IMR-90 (cell line): ENCODE measurements around the gene BRAT1. TPM values are rescaled to one million over a fixed set of nuclear protein-coding genes. Genes with fewer than 3 reads are reported as not detected.

ENCODE experiments used
- ATAC-seq: fragments of 200-7000 bp; cut with Tn5 transposase; 2 replicates; pipeline ENCODE4 v1.9.1; 2020; ENCODE audit warnings: low read depth, mild to moderate bottlenecking, moderate library complexity
- BruUV-seq: library from RNA; stranded (reverse); fragments of 400-500 nt; replicated peaks from 2 replicates; lab custom pipeline; 2021; lab: Mats Ljungman, UMichigan
- CTCF ChIA-PET: fragments of 300-600 bp; formaldehyde crosslinking; extraction: SDS; loops from one replicate; lab custom pipeline; 2021; ENCODE audit warnings: antibody characterized with exemption; lab: Yijun Ruan, JAX
- POLR2A ChIA-PET: fragments of 300-600 bp; sonication (Branson Sonifier 250); formaldehyde crosslinking; loops from one replicate; lab custom pipeline; 2022; ENCODE audit warnings: antibody characterized with exemption; ENCODE audit not compliant: unreplicated experiment; lab: Charles Lee
- DNase-seq: peaks from one replicate; pipeline ENCODE4 v3.0.0; 2013
- H2AFZ ChIP-seq: replicated peaks from 2 replicates; pipeline ENCODE3; 2013; ENCODE audit warnings: low read length, mild to moderate bottlenecking; ENCODE audit not compliant: poor library complexity
- H2AK5ac ChIP-seq: 2 replicates; pipeline ENCODE4 v1.6.1; 2013; ENCODE audit warnings: low read depth, low read length, inconsistent platforms
- H2AK9ac ChIP-seq: replicated peaks from 2 replicates; pipeline ENCODE3; 2013; ENCODE audit warnings: mild to moderate bottlenecking, low read depth, low read length, moderate library complexity; ENCODE audit not compliant: poor library complexity
- H2BK120ac ChIP-seq: 2 replicates; pipeline ENCODE4 v1.6.1; 2013; ENCODE audit warnings: low read depth, low read length, inconsistent platforms
- H2BK15ac ChIP-seq: 3 replicates; pipeline ENCODE4 v1.6.1; 2013; ENCODE audit warnings: low read depth, low read length, inconsistent platforms
- H2BK20ac ChIP-seq: 2 replicates; pipeline ENCODE4 v1.6.1; 2013; ENCODE audit warnings: low read depth, mild to moderate bottlenecking, inconsistent platforms, low read length, moderate library complexity
- H2BK5ac ChIP-seq: 2 replicates; pipeline ENCODE4 v1.6.1; 2013; ENCODE audit warnings: mild to moderate bottlenecking, low read depth, low read length, inconsistent platforms; ENCODE audit not compliant: poor library complexity, severe bottlenecking
- H3K14ac ChIP-seq: replicated peaks from 2 replicates; pipeline ENCODE4 v1.6.1; 2013; ENCODE audit warnings: low read depth, low read length, inconsistent platforms
- H3K18ac ChIP-seq: 2 replicates; pipeline ENCODE4 v1.6.1; 2013; ENCODE audit warnings: low read depth, low read length, control low read depth
- H3K23ac ChIP-seq: 2 replicates; pipeline ENCODE4 v1.6.1; 2013; ENCODE audit warnings: low read depth, low read length, inconsistent platforms
- H3K27ac ChIP-seq: 2 replicates; pipeline ENCODE4 v1.5.1; 2013; ENCODE audit warnings: mild to moderate bottlenecking, control low read depth, low read length; ENCODE audit not compliant: insufficient read depth
- H3K27me3 ChIP-seq: 2 replicates; pipeline ENCODE4 v1.6.1; 2013; ENCODE audit warnings: low read length; ENCODE audit not compliant: control insufficient read depth, insufficient read depth
- H3K36me3 ChIP-seq: 2 replicates; pipeline ENCODE4 v1.6.1; 2013; ENCODE audit warnings: low read length, mixed read lengths; ENCODE audit not compliant: control insufficient read depth, insufficient read depth
- H3K4ac ChIP-seq: 2 replicates; pipeline ENCODE4 v1.6.1; 2013; ENCODE audit warnings: low read depth, low read length, inconsistent platforms
- H3K4me1 ChIP-seq: 2 replicates; pipeline ENCODE4 v1.6.1; 2013; ENCODE audit warnings: low read length, mixed read lengths; ENCODE audit not compliant: control insufficient read depth, insufficient read depth
- H3K4me2 ChIP-seq: 2 replicates; pipeline ENCODE4 v1.6.1; 2013; ENCODE audit warnings: low read depth, mild to moderate bottlenecking, control low read depth, low read length, moderate library complexity
- H3K4me3 ChIP-seq: 2 replicates; pipeline ENCODE4 v1.5.1; 2013; ENCODE audit warnings: low read depth, mild to moderate bottlenecking, control low read depth, low read length, moderate library complexity; ENCODE audit not compliant: insufficient read depth
- H3K56ac ChIP-seq: 2 replicates; pipeline ENCODE4 v1.6.1; 2013; ENCODE audit warnings: low read length, inconsistent platforms; ENCODE audit not compliant: insufficient read depth; ENCODE audit errors: extremely low read depth
- H3K79me1 ChIP-seq, 2 experiments: 2 replicates each; pipeline ENCODE4 v1.6.1; 2013; ENCODE audit warnings: low read length in 2 of 2, inconsistent platforms in 1 of 2, low read depth in 1 of 2
- H3K9ac ChIP-seq: 2 replicates; pipeline ENCODE4 v1.6.1; 2013; ENCODE audit warnings: low read depth, low read length, control low read depth
- H3K9me1 ChIP-seq: 2 replicates; pipeline ENCODE4 v1.6.1; 2013; ENCODE audit warnings: low read length, inconsistent platforms; ENCODE audit not compliant: insufficient read depth
- H3K9me3 ChIP-seq: 2 replicates; pipeline ENCODE4 v1.6.1; 2013; ENCODE audit warnings: low read length; ENCODE audit not compliant: control insufficient read depth, insufficient read depth
- H4K20me1 ChIP-seq: 2 replicates; pipeline ENCODE4 v1.6.1; 2013; ENCODE audit warnings: low read length, inconsistent platforms; ENCODE audit not compliant: insufficient read depth
- H4K5ac ChIP-seq: 2 replicates; pipeline ENCODE4 v1.6.1; 2013; ENCODE audit warnings: mild to moderate bottlenecking, low read depth, low read length, control low read depth
- H4K8ac ChIP-seq, 2 experiments: 2 replicates each; pipeline ENCODE4 v1.6.1; 2013; ENCODE audit warnings: low read depth in 2 of 2, low read length in 2 of 2, control low read depth in 1 of 2, inconsistent platforms in 1 of 2
- H4K91ac ChIP-seq: 2 replicates; pipeline ENCODE4 v1.6.1; 2013; ENCODE audit warnings: low read depth, low read length, inconsistent platforms; ENCODE audit not compliant: insufficient read depth
- BHLHE40 ChIP-seq: fragments of 150-350 bp; IDR thresholded peaks from 2 replicates; pipeline ENCODE4 v1.6.1; 2016; ENCODE audit warnings: mild to moderate bottlenecking, low read depth, low read length
- CEBPB ChIP-seq: IDR thresholded peaks from 2 replicates; pipeline ENCODE4 v1.6.1; 2012; ENCODE audit warnings: low read depth, low read length, improper control_type of control experiment
- CHD1 ChIP-seq: IDR thresholded peaks from 2 replicates; pipeline ENCODE4 v1.6.1; 2012; ENCODE audit warnings: low read depth, low read length, improper control_type of control experiment
- CTCF ChIP-seq: conservative IDR thresholded peaks from 2 replicates; pipeline ENCODE4 v1.5.1; 2012; ENCODE audit warnings: mild to moderate bottlenecking, low read depth, low read length, improper control_type of control experiment
- FOS ChIP-seq: fragments of 150-350 bp; IDR thresholded peaks from 2 replicates; pipeline ENCODE4 v1.6.1; 2016; ENCODE audit warnings: low read depth, low read length
- MAZ ChIP-seq: IDR thresholded peaks from 2 replicates; pipeline ENCODE4 v1.6.1; 2012; ENCODE audit warnings: low read depth, mild to moderate bottlenecking, low read length, improper control_type of control experiment, moderate library complexity, borderline replicate concordance
- MXI1 ChIP-seq: IDR thresholded peaks from 2 replicates; pipeline ENCODE4 v1.6.1; 2012; ENCODE audit warnings: low read depth, mild to moderate bottlenecking, low read length, moderate library complexity, borderline replicate concordance
- NFE2L2 ChIP-seq: fragments of 150-350 bp; IDR thresholded peaks from 2 replicates; pipeline ENCODE4 v1.6.1; 2016; ENCODE audit warnings: low read depth, mild to moderate bottlenecking, low read length
- POLR2A ChIP-seq: IDR thresholded peaks from 2 replicates; pipeline ENCODE4 v1.6.1; 2012; ENCODE audit warnings: mild to moderate bottlenecking, low read depth, low read length
- RAD21 ChIP-seq: IDR thresholded peaks from 2 replicates; pipeline ENCODE4 v1.6.1; 2012; ENCODE audit warnings: low read length, improper control_type of control experiment
- RFX5 ChIP-seq: IDR thresholded peaks from 2 replicates; pipeline ENCODE4 v1.8.0; 2012; ENCODE audit warnings: low read depth, mild to moderate bottlenecking, low read length, moderate library complexity
- SMC3 ChIP-seq: fragments of 150-350 bp; IDR thresholded peaks from 2 replicates; pipeline ENCODE4 v1.6.1; 2016; ENCODE audit warnings: low read depth, mild to moderate bottlenecking, antibody characterized with exemption, low read length, moderate library complexity
- WGBS, 2 experiments: methylation state at CpG; one replicate each; pipeline versions ENCODE4 v1.1.5 to v1.1.7; 2013; ENCODE audit warnings: missing lambda C conversion rate in 2 of 2; ENCODE audit not compliant: insufficient read length in 1 of 2; ENCODE audit errors: extremely low coverage in 2 of 2; 5-methylcytosine and 5-hydroxymethylcytosine counted together
- dilution Hi-C: fragments of 300-500 bp; cut with HindIII; formaldehyde crosslinking; loops from one replicate; pipeline ENCODE4 v1.14.3; 2018; ENCODE audit warnings: low sequenced_read_pairs; ENCODE audit not compliant: unreplicated experiment
- in situ Hi-C: fragments of 300-500 bp; cut with MboI; formaldehyde crosslinking; loops from 3 replicates; pipeline ENCODE4 v1.14.3; 2019; ENCODE audit warnings: low sequenced_read_pairs, inconsistent platforms, mixed read lengths
- intact Hi-C: fragments of 100-400 bp; cut with micrococcal nuclease; formaldehyde crosslinking; loops from 2 replicates; pipeline ENCODE4 v1.10.0; 2022
- polyA plus RNA-seq, 3 experiments: library from polyadenylated mRNA; depleted of rRNA; stranded (reverse); fragments of >200 nt; gene quantifications; 2 replicates each; pipeline ENCODE4 v1.2.3, GENCODE V29; 2012; ENCODE audit warnings: low replicate concordance in 1 of 3
- total RNA-seq: library from RNA; depleted of rRNA; stranded (reverse); fragments of >200 nt; gene quantifications from 2 replicates; pipeline ENCODE4 v1.2.3, GENCODE V29; 2012
- TF ChIP-seq, protein P1 (sequence below): fragments of 150-350 bp; IDR thresholded peaks from 2 replicates; pipeline ENCODE4 v1.6.1; 2017; ENCODE audit warnings: mild to moderate bottlenecking, antibody characterized with exemption, low read length, low read depth

The BRAT1 gene
- total and polyA plus RNA-seq, 2 of the 4 experiments (the other 2 are of a cell fraction) = 6.8 to 21.9 TPM

- Histone ChIP-seq H2BK5ac (no peak overlapping the region), H3K4ac (no peak overlapping the region), H3K18ac (no peak overlapping the region), H4K5ac (no peak overlapping the region), H3K36me3 (peaks cover 16% of the 10 kb centered on the region), H3K27ac (no peak overlapping the region), H4K8ac (no peak overlapping the region), H3K23ac (no peak overlapping the region), H3K4me2 (no peak overlapping the region), H4K20me1 (no peaks in the 10 kb centered on the region), H3K4me3 (no peak overlapping the region), H2AFZ (no peak overlapping the region), H3K9ac (no peak overlapping the region), H2BK120ac (no peak overlapping the region), H2BK20ac (no peak overlapping the region), H3K79me1 (peaks cover 0 to 3% of the 10 kb centered on the region in 2 experiments; a peak in 1 of 4 replicates), H3K4me1 (peaks cover 5% of the 10 kb centered on the region), H3K27me3 (no peaks in the 10 kb centered on the region), H3K14ac (no peak overlapping the region), H3K56ac (no peak overlapping the region), H2BK15ac (no peak overlapping the region), H2AK9ac (no peak overlapping the region), H4K91ac (no peak overlapping the region), H3K9me3 (no peaks in the 10 kb centered on the region), H3K9me1 (peaks cover 6% of the 10 kb centered on the region; the same call in 1 of the 2 replicates), H2AK5ac (no peak overlapping the region)
- TF ChIP-seq BHLHE40 = no peak
- TF ChIP-seq, protein P1, sequence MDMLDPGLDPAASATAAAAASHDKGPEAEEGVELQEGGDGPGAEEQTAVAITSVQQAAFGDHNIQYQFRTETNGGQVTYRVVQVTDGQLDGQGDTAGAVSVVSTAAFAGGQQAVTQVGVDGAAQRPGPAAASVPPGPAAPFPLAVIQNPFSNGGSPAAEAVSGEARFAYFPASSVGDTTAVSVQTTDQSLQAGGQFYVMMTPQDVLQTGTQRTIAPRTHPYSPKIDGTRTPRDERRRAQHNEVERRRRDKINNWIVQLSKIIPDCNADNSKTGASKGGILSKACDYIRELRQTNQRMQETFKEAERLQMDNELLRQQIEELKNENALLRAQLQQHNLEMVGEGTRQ = no peak
- no peak for TF ChIP-seq POLR2A
- no peak for TF ChIP-seq FOS
- no peak for TF ChIP-seq CHD1
- no peak for TF ChIP-seq RFX5
- TF ChIP-seq CEBPB = no peak
- TF ChIP-seq SMC3 = no peak
- no peak for TF ChIP-seq MXI1
- no peak for TF ChIP-seq CTCF
- TF ChIP-seq MAZ = no peak
- TF ChIP-seq NFE2L2 = no peak
- no peak for TF ChIP-seq RAD21
- no TSS peak for BruUV-seq
- in situ Hi-C loops = no loop called here
- WGBS, 2 experiments = 100% methylated on average over 9 of the region's 15 CpGs; no CpG with 5 or more reads in 1 of the 2 experiments
- CTCF ChIA-PET = interaction anchor here (1.2 kb wide), 1 partner anchor 91 kb away, joined by 4 read pairs; no protein-coding TSS in a partner anchor
- ATAC-seq = no peak
- dilution Hi-C loops = no loop called here
- POLR2A ChIA-PET = no interaction called here
- intact Hi-C loops = no loop called here
- no peak for DNase-seq
Observed at GRCh38 chr7:2571409-2571808, 16.1 kb upstream of the BRAT1 start.
